ENCODE data around the gene ITPR3. TPM values are rescaled to one million over a fixed set of nuclear protein-coding genes. Genes with fewer than 3 reads are reported as not detected.

The ITPR3 gene
- total RNA-seq, 1 donor from 2014 or later = 21.6 TPM

DNA sequence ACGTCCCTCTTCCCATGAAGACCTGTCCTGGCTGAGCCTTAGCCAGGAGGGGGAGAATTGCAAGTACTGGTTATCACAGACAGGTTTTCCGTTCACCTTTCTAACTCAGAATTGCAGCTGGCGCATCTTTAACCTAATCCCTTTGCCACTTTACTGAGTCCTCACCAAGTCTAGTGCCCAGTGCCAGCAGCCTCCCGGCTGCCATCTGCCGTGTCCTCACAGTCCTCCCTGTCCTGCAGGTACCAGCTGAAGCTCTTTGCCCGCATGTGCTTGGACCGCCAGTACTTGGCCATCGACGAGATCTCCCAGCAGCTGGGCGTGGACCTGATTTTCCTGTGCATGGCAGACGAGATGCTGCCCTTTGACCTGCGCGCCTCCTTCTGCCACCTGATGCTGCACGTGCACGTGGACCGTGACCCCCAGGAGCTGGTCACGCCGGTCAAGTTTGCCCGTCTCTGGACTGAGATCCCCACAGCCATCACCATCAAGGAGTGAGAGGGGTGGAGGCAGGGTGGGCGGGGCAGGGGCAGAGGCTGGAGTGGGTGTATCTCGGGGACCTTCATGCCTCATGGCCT is 49.1 kb downstream of the ITPR3 start:
- no peak for DNase-seq

- no peak for DNase-seq
Observed at GRCh38 chr6:33670971-33671743, 50.0 kb downstream of the ITPR3 start.

DNA sequence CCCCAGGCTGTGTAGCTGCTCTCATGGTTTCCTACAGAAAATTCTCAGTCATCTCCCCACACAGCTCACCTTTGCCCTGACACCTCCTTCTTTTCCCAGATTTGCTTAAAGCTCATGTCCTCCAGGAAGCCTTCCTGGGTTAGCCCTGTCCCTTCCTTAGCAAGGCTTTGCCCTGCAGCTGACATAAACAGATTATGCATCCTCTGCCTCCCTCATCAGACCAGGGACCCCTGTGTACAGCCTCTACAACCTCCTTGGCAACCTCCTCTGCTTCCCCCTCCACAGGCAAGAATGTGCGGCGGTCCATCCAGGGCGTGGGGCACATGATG is 50.6 kb downstream of the ITPR3 start:
- no peak for DNase-seq

- DNase-seq = no peak
Observed at GRCh38 chr6:33672808-33673207, 51.7 kb downstream of the ITPR3 start.

DNA sequence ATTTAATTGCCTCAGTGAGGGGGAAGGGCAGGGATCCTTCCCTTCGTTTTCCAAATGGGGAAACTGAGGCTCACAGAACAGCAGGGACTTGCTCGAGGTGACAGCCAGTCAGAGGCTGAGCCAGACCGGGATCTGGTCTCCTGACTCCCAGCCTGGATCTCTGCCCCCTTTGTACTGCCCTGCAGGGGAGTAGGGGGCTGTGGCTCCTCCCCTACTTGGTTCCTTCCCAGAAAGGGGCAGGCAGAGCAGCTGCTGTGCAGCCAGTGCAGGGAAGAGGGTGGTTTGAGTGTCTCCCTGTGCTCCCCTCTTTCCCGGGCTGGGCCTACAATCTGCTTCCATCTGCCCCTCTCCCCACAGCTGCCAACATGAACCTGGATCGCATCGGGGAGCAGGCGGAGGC is 52.7 kb downstream of the ITPR3 start:
- DNase-seq = peak; percentile 29

DNA sequence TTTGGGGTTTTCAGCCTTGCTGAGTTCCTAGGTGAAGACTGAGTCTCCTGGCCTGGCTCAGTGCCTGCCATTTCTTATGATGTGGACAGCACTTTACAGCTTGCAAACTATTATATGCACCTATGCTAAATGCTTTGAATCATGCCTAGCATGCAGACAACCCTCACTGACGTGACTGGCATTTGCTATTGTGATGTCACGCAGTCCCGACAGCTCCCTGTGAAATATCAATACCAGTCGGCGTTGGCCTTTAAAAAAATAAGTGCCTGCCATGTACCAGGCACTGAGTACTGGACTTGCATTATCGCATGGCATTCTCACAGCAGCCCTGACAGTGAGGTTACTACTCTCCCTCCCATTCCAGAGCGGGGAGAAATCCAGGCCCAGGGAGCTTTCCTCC is 54.8 kb downstream of the ITPR3 start:
- DNase-seq = no peak

DNA sequence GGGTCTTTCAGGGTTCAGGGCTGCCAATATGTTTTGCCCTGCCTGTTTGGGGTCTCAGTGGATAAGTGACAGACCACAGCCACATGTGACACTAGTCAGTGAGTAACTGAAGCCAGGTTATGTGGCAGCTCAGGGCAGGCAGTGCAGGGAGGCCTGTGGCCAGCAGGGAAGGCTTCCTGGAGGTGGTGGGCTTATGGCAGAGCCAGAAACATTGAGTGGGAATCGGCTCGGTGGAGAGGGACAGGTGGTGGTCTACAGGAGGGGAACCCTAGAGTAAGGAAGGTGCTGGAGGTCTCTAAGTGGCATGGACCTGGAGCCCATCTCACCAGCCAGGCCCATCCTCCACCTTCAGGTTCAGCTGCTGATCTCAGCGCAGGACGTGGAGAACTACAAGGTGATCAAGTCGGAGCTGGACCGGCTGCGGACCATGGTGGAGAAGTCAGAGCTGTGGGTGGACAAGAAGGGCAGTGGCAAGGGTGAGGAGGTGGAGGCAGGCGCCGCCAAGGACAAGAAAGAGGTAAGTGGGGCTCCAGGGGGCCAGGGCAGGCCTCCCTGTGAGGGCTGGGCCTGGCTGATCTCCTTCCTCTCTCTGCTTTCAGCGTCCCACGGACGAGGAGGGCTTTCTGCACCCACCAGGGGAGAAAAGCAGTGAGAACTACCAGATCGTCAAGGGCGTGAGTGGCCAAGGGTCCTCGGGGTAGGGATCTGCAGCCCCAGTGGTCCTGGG is 55.5 kb downstream of the ITPR3 start:
- DNase-seq = no peak

DNA sequence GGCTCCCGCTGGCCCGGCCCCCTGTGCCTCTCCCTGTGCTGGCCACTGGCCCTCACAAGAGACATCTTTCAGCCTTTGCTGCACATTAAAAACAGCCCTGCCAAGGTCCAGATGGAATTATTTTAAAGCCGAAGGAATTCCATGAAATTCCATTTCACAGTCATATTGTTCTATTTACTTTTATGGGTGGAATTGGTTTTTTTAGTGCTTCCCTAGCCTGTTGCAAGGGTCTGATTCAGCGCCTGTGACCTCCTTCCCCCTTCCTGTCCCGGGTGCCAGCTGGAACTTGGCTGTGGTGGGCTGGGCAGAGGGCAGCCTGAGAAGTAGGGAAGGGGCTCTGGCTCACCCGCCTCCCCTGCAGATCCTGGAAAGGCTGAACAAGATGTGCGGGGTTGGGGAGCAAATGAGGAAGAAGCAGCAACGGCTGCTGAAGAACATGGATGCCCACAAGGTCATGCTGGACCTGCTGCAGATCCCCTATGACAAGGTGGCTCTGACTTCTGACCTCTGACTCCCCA is 56.1 kb downstream of the ITPR3 start:
- peak; percentile 30 for DNase-seq

DNA sequence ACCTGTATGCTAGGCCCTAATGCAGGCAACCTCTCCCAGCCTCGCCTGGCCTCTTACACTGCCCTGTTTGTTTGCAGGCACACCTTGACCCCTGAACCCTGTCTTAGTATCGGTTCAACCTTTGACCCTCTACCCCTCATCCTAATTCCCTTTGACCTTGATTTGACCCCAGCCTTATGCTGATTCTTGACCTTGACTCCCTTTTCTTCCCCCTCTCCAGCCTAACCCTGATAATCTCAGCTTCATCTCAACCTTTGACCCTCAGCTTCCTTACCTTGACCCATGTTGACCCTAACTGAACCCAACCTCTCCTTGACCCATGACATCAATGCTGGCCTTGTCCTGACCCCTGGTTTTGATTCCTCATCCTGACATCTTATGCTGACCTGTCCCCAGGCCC is 56.6 kb downstream of the ITPR3 start:
- DNase-seq = no peak

- DNase-seq = no peak
Observed at GRCh38 chr6:33678233-33678931, 57.3 kb downstream of the ITPR3 start.

DNA sequence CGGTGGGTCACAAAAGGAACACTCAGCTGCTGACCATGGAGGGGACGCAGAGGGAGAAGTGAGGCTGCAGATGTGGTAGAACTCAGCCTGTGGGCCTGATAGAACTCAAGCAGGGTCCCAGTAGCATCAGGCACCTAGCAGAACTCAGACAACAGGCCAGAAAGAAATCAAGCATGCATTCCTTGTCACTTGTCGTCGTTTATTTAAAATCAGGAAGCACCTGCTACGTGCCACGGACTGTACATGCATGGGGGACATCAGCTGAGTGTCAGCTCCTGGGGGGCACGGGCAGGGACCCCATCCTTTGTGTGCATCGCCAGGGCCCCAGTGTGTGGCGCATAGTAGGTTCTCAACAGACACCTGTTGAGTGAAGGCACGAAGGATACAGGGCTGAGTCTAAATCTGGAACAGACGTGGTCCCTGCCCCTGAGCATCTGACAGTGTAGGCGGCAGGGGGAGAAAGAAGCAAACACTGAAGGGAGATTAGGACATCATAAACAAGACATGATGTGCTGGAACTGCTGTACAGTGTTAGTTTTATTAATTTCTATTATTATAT is 57.9 kb downstream of the ITPR3 start:
- no peak for DNase-seq

GRCh38 chr6:33679761-33680160 is 58.6 kb downstream of the ITPR3 start:
- no peak for DNase-seq

- no peak for DNase-seq
Observed at GRCh38 chr6:33682341-33682740, 61.2 kb downstream of the ITPR3 start.

GRCh38 chr6:33683051-33683571 is 62.0 kb downstream of the ITPR3 start:
- DNase-seq = no peak

- no peak for DNase-seq
Observed at GRCh38 chr6:33683576-33684427, 62.7 kb downstream of the ITPR3 start.

DNA sequence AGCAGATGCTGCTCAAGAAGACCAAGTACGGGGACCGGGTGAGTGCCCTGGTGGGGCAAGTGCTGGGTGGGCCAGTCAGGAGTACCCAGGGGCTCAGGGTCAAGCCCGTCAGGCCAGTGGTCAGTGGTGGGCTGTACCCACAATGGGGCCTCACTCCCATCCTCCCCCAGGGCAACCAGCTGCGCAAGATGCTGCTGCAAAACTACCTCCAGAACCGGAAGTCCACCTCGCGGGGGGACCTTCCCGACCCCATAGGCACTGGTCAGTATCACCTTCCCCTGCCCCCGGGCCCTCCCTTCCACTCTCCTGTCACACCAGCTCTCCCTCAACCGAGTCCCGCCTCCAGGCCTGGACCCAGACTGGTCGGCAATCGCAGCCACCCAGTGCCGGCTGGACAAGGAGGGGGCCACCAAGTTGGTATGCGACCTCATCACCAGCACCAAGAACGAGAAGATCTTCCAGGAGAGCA is 63.3 kb downstream of the ITPR3 start:
- no peak for DNase-seq

DNA sequence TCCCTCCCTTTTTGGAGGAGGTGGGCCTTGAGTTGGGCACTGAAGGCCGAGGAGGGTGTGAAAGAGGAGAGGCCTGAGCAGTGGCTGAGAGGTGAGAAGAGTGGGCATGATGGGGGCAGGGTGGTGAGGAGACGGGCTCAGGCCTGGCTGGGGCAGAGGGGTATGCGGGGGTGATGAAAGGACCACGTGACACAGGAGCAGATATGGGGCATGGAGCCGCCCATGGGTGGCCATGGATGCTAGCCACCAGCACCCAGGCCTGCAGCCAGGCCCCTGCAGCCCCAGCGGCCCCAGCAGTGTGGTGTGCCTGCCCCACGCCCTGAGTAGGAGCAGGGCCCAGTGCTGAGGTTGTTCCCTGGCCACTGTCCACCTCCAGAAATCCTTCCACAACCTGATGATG is 63.9 kb downstream of the ITPR3 start:
- no peak for DNase-seq

DNA sequence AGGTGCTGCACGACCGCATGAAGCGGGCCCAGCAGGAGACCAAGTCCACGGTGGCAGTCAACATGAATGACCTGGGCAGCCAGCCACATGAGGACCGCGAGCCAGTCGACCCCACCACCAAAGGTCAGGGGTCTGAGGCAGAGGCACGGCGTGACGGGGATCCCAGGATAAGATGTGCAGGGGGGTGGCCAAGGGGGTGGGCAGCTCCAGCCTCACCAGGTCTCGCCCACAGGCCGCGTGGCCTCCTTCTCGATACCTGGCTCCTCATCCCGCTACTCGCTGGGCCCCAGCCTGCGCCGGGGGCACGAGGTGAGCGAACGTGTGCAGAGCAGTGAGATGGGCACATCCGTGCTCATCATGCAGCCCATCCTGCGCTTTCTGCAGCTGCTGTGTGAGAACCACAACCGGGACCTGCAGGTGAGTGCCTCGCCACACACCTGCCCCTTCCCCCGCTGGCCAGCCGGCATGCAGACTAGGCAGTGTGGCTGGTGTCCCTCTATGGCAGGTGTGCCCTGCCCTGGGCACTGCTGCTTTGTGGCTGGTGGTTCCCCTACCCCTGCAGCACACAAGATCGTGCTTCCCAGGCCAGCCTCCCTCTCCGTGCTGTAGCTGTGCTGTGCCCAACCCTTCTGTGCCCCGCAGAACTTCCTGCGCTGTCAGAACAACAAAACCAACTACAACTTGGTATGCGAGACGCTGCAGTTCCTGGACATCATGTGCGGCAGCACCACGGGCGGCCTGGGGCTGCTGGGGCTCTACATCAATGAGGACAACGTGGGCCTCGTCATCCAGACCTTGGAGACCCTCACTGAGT is 64.5 kb downstream of the ITPR3 start:
- DNase-seq = no peak

- DNase-seq = no peak
Observed at GRCh38 chr6:33686225-33686924, 65.3 kb downstream of the ITPR3 start.

Data from tongue (tissue), 2 donors.